Measurements from ENCODE around the gene QTRT2. TPM values are rescaled to one million over a fixed set of nuclear protein-coding genes. Genes with fewer than 3 reads are reported as not detected.

QTRT2 gene
- total RNA-seq, 1 experiment from 2014 or later: 38.0 TPM

GRCh38 chr3:114103858-114104257 lies 47.3 kb downstream of the QTRT2 start:
- DNase-seq (no peak), ATAC-seq (no peak)
- Histone ChIP-seq H3F3A (ENCODE audit: low read length, unreplicated experiment) (no peaks in the 10 kb centered on the region), H3K9ac (ENCODE audit: low read length) (no peak overlapping the region), H3K4me2 (ENCODE audit: low read length) (no peak overlapping the region), H3K4me1 (ENCODE audit: insufficient read depth, low read length) (no peaks in the 10 kb centered on the region), H3K4me3 (ENCODE audit: low read length) (no peak overlapping the region), H3K9me3 (ENCODE audit: low read length) (no peaks in the 10 kb centered on the region), H3K36me3 (ENCODE audit: low read depth, low read length) (no peaks in the 10 kb centered on the region), H3K79me2 (ENCODE audit: low read length) (no peaks in the 10 kb centered on the region), H2AFZ (ENCODE audit: low read length) (no peak overlapping the region), H3K27ac (ENCODE audit: low read length) (no peak overlapping the region), H4K20me1 (ENCODE audit: low read length) (no peaks in the 10 kb centered on the region), H3K27me3 (ENCODE audit: low read length) (0 out of 2 replicates have a peak, but pooled peaks cover 9% of the 10 kb centered on the region), H3K9me2 (replicated peaks; ENCODE audit: low read length) (no peaks in the 10 kb centered on the region)
- POLR2A ChIA-PET (ENCODE audit: unreplicated experiment): interaction anchor here (0.5 kb wide), 2 partner anchors 244 to 1773 kb away, joined by 3 to 8 read pairs; no protein-coding TSS in a partner anchor
- intact Hi-C loops (cut with micrococcal nuclease): no loop called here
- CTCF ChIA-PET: no interaction called here
- no TSS peak for BruUV-seq (replicated peaks)
- TF ChIP-seq EZH2 (IDR thresholded peaks at IDR 0.05; ENCODE audit: low read length, unreplicated experiment) (no peak), EZH2phosphoT487 (IDR thresholded peaks at IDR 0.05; ENCODE audit: borderline replicate concordance, low read length) (no peak), CTCF (conservative IDR thresholded peaks at IDR 0.05; ENCODE audit: low read depth, low read length) (no peak)

DNA sequence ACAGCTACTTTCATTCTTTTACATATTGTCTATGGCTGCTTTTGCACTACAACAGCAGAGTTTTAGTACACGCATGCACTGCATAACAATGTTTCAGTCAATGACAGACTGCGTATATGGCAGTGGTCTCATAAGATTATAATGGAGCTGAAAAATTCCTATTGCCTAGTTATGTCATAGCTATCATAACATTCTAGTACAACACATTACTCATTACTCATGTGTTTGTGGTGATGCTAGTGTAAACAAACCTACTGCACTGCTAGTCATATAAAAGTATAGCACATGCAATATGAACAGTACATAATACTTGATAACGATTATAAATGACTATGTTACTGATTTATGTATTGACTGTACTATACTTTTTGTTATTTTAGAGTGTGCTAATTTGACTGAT lies 47.9 kb downstream of the QTRT2 start:
- 0 out of 2 replicates have a peak, but pooled peaks cover 9% of the 10 kb centered on the region for H3K27me3 ChIP-seq (ENCODE audit: low read length)
- CTCF ChIA-PET: no interaction called here
- no peak for TF ChIP-seq EZH2 (IDR thresholded peaks at IDR 0.05; ENCODE audit: low read length, unreplicated experiment)
- no peak for TF ChIP-seq CTCF (conservative IDR thresholded peaks at IDR 0.05; ENCODE audit: low read depth, low read length)

GRCh38 chr3:114108137-114108536 lies 51.6 kb downstream of the QTRT2 start:
- Histone ChIP-seq H3K79me2 (ENCODE audit: low read length) (no peaks in the 10 kb centered on the region), H3K4me3 (ENCODE audit: low read length) (no peak overlapping the region), H3K27ac (ENCODE audit: low read length) (no peak overlapping the region), H4K20me1 (ENCODE audit: low read length) (no peaks in the 10 kb centered on the region), H3K9me3 (ENCODE audit: low read length) (no peaks in the 10 kb centered on the region), H3K9ac (ENCODE audit: low read length) (no peak overlapping the region), H3K4me2 (ENCODE audit: low read length) (no peak overlapping the region), H3K36me3 (ENCODE audit: low read depth, low read length) (no peaks in the 10 kb centered on the region), H3K4me1 (ENCODE audit: insufficient read depth, low read length) (no peaks in the 10 kb centered on the region), H3F3A (ENCODE audit: low read length, unreplicated experiment) (no peaks in the 10 kb centered on the region), H3K9me2 (replicated peaks; ENCODE audit: low read length) (no peaks in the 10 kb centered on the region), H3K27me3 (ENCODE audit: low read length) (peaks cover 14% of the 10 kb centered on the region; the same call in 1 of the 2 replicates), H2AFZ (ENCODE audit: low read length) (no peak overlapping the region)
- ChIA-PET POLR2A (ENCODE audit: unreplicated experiment) (no interaction called here), CTCF (interaction anchor here (0.6 kb wide), 1 partner anchor 28 kb away, joined by 3 read pairs; no protein-coding TSS in a partner anchor)
- DNase-seq (no peak), ATAC-seq (no peak)
- no peak for TF ChIP-seq CTCF (conservative IDR thresholded peaks at IDR 0.05; ENCODE audit: low read depth, low read length)
- no peak for TF ChIP-seq EZH2phosphoT487 (IDR thresholded peaks at IDR 0.05; ENCODE audit: borderline replicate concordance, low read length)
- TF ChIP-seq EZH2 (IDR thresholded peaks at IDR 0.05; ENCODE audit: low read length, unreplicated experiment): no peak
- no TSS peak for BruUV-seq (replicated peaks)
- intact Hi-C loops (cut with micrococcal nuclease): no loop called here

More for the DNA sequence above, 47.9 kb downstream of the QTRT2 start:
- Histone ChIP-seq H3K9me2 (replicated peaks; ENCODE audit: low read length) (no peaks in the 10 kb centered on the region), H3K4me1 (ENCODE audit: insufficient read depth, low read length) (no peaks in the 10 kb centered on the region), H4K20me1 (ENCODE audit: low read length) (no peaks in the 10 kb centered on the region), H3K4me2 (ENCODE audit: low read length) (no peak overlapping the region), H3K27ac (ENCODE audit: low read length) (no peak overlapping the region), H3F3A (ENCODE audit: low read length, unreplicated experiment) (no peaks in the 10 kb centered on the region), H3K79me2 (ENCODE audit: low read length) (no peaks in the 10 kb centered on the region), H2AFZ (ENCODE audit: low read length) (no peak overlapping the region), H3K4me3 (ENCODE audit: low read length) (no peak overlapping the region), H3K9ac (ENCODE audit: low read length) (no peak overlapping the region), H3K36me3 (ENCODE audit: low read depth, low read length) (no peaks in the 10 kb centered on the region), H3K9me3 (ENCODE audit: low read length) (no peaks in the 10 kb centered on the region)
- DNase-seq (peak; percentile 63), ATAC-seq (peak; percentile 99)
- intact Hi-C loops (cut with micrococcal nuclease): no loop called here
- BruUV-seq (replicated peaks): no TSS peak
- POLR2A ChIA-PET (ENCODE audit: unreplicated experiment): interaction anchor here (0.5 kb wide), 2 partner anchors 245 to 1773 kb away, joined by 3 to 8 read pairs; no protein-coding TSS in a partner anchor
